SH-SY5Y (cell line): ENCODE results near the gene SH3GL1.

Experiments used
- GATA2 ChIP-seq: IDR thresholded peaks from 2 replicates; pipeline ENCODE4 v1.6.1; 2011; ENCODE audit warnings: mild to moderate bottlenecking, low read depth, low read length
- GATA3 ChIP-seq: IDR thresholded peaks from 2 replicates; pipeline ENCODE4 v1.6.1; 2011; ENCODE audit warnings: low read depth, mild to moderate bottlenecking, low read length, moderate library complexity

- TF ChIP-seq GATA3 (no peak), GATA2 (no peak)
These were observed 34.0 kb upstream of the SH3GL1 start for GRCh38 chr19:4434391-4434790.
